ENCODE measurements around the gene F10. TPM values are rescaled to one million over a fixed set of nuclear protein-coding genes. Genes with fewer than 3 reads are reported as not detected.

The F10 gene
- total and polyA plus RNA-seq, 2 of the 13 experiments (the other 11 are each of a cell fraction or from before 2014, with no cell fraction given) = 58.4 to 237 TPM

- no TSS peak for BruUV-seq (replicated peaks)
- ChIA-PET CTCF (ENCODE audit: low intra/inter-chr PET ratio, low total read pairs) (no interaction called here), POLR2A (no interaction called here)
- H3K9me3 ChIP-seq (ENCODE audit: low read length) = no peaks in the 10 kb centered on the region
- no peaks in the 10 kb centered on the region for H3K79me2 ChIP-seq (ENCODE audit: insufficient read depth, low read length)
- H3K4me2 ChIP-seq (ENCODE audit: low read depth, low read length) = no peak overlapping the region
- in situ Hi-C loops (cut with HindIII; ENCODE audit: extremely low pct_ligation_motif_present, low pct_unique_long_range_greater_than_20kb) (no loop called here), intact Hi-C loops (cut with micrococcal nuclease; ENCODE audit: unreplicated experiment) (no loop called here)
- H3K27ac ChIP-seq (ENCODE audit: extremely low read length, insufficient read depth, low read length) = no peak overlapping the region
- no peak for ATAC-seq
- no peak for DNase-seq (ENCODE audit: low spot score)
- peaks cover 7 to 25% of the 10 kb centered on the region in 2 experiments; a peak in 4 of 5 replicates for H3K36me3 ChIP-seq (replicated peaks in 1 of 2; ENCODE audit: control insufficient read depth in 1 of 2, insufficient read depth in 2 of 2, low read length in 2 of 2)
- no peaks in the 10 kb centered on the region for H3K27me3 ChIP-seq (ENCODE audit: control insufficient read depth in 1 of 2, insufficient read depth in 2 of 2, low read length in 2 of 2)
- no peaks in the 10 kb centered on the region for H4K20me1 ChIP-seq (ENCODE audit: insufficient read depth, low read length)
- FAIRE-seq = no peak
- 95% methylated on average over 19 of the region's 33 CpGs for WGBS (ENCODE audit: low lambda C conversion rate)
- TF ChIP-seq E2F5 (CRISPR knock-in tag; conservative IDR thresholded peaks at IDR 0.05) = no peak
- no peak for TF ChIP-seq NFE2L2 (IDR thresholded peaks at IDR 0.05; ENCODE audit: low read length)
- no peak for TF ChIP-seq ZMAT5 (CRISPR knock-in tag; IDR thresholded peaks at IDR 0.05; ENCODE audit: borderline replicate concordance, low read depth)
- TF ChIP-seq ZNF556 (CRISPR knock-in tag; IDR thresholded peaks at IDR 0.05; ENCODE audit: borderline replicate concordance) = no peak
- TF ChIP-seq XRCC5 (optimal IDR thresholded peaks at IDR 0.05; ENCODE audit: low read length) = no peak
- H2AFZ ChIP-seq (ENCODE audit: low read length) = no peak overlapping the region
- no peaks in the 10 kb centered on the region for H3K4me1 ChIP-seq (ENCODE audit: insufficient read depth, low read length)
- H3K9ac ChIP-seq (ENCODE audit: insufficient read depth, low read depth, low read length) = no peak overlapping the region
- H3K4me3 ChIP-seq (replicated peaks in 1 of 3; ENCODE audit: insufficient read depth in 1 of 3, low read depth in 2 of 3, low read length in 3 of 3) = no peak overlapping the region
Observed at GRCh38 chr13:113091891-113092775, 30.5 kb upstream of the F10 start.
